Activated naive CD4-positive, alpha-beta T cell treated with anti-CD3 and anti-CD28 coated beads, Interleukin-2, amount 50 U/mL, for 72 hours (primary cell): Measurements from ENCODE around the gene NOS1AP. TPM values are rescaled to one million over a fixed set of nuclear protein-coding genes. Genes with fewer than 3 reads are reported as not detected.

Source experiments
- ATAC-seq, 2 donors: fragments of 150-1000 bp; cut with Tn5 transposase; 2 replicates each; pipeline ENCODE4 v1.10.0; 2021; ENCODE audit warnings: mild to moderate bottlenecking in 2 of 2, moderate library complexity in 2 of 2
- DNase-seq, 2 donors: peaks; one replicate each; pipeline ENCODE4 v3.0.0; 2021 to 2022; ENCODE audit warnings: low spot score in 2 of 2
- H3K27ac Mint-ChIP-seq, 2 donors: one replicate each; pipeline ENCODE4 v1.8.0; 2022; ENCODE audit warnings: mild to moderate bottlenecking in 2 of 2, mixed read lengths in 2 of 2
- H3K36me3 Mint-ChIP-seq, 2 donors: one replicate each; pipeline ENCODE4 v1.8.0; 2022; ENCODE audit warnings: mixed read lengths in 2 of 2
- H3K9me3 Mint-ChIP-seq, 2 donors: one replicate each; pipeline ENCODE4 v1.8.0; 2022; ENCODE audit warnings: mixed read lengths in 2 of 2
- total RNA-seq, 2 donors: library from RNA; stranded (reverse); gene quantifications; one replicate each; pipeline ENCODE4 v1.2.3, GENCODE V29; 2022

The NOS1AP gene
- total RNA-seq, 2 donors from 2014 or later, result 0.18 to 0.27 TPM

GRCh38 chr1:162206749-162207635 lies 137.5 kb downstream of the NOS1AP start:
- H3K36me3 Mint-ChIP-seq, result no peaks in the 10 kb centered on the region
- ATAC-seq (no peak), DNase-seq (no peak)
- no peaks in the 10 kb centered on the region for H3K9me3 Mint-ChIP-seq
- H3K27ac Mint-ChIP-seq, result no peak overlapping the region

DNA sequence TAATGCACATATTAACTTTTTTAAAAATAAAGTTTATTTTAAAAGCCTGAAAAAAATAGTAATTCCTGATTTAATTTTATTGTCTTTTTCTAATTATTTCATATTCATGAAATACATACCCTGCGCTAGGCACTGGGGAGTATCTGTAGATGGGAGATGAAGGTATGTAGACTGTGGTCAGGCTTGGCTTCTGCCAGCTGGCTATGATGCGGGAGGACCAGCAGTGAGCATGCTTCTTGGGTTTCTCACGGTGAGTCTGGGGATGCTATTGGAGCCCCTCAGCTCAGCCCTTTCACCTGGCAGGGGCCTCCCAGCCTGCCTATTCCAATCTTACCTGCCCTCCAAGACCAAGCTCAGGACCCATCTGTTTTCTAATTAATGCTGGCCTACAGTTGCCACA lies 138.4 kb downstream of the NOS1AP start:
- no peaks in the 10 kb centered on the region for H3K36me3 Mint-ChIP-seq
- no peak overlapping the region for H3K27ac Mint-ChIP-seq

DNA sequence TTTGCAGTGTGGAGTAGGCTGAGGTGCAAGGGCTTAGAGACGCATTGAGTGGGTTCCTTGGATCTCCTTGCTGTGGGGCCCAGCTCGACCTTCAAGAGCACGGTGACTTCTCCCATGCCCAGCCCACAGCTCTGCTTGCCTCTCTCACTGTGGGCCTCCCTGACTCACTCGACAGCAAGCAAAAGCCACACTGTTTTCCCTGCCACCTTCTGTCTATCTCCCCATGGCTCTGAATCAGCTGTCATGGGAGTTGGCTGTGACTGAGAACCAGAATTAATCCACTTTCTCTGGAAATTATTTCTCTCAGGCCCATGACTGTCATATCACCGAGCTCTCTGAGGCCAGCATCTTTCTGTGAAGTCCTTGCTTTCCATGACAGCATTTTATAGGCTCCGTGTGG lies 140.7 kb downstream of the NOS1AP start:
- ATAC-seq (no peak), DNase-seq (no peak)
- Mint-ChIP-seq H3K27ac (no peak overlapping the region), H3K9me3 (no peaks in the 10 kb centered on the region), H3K36me3 (no peaks in the 10 kb centered on the region)

More for the DNA sequence above, 138.4 kb downstream of the NOS1AP start:
- H3K9me3 Mint-ChIP-seq, result no peaks in the 10 kb centered on the region
- ATAC-seq (no peak), DNase-seq (no peak)

DNA sequence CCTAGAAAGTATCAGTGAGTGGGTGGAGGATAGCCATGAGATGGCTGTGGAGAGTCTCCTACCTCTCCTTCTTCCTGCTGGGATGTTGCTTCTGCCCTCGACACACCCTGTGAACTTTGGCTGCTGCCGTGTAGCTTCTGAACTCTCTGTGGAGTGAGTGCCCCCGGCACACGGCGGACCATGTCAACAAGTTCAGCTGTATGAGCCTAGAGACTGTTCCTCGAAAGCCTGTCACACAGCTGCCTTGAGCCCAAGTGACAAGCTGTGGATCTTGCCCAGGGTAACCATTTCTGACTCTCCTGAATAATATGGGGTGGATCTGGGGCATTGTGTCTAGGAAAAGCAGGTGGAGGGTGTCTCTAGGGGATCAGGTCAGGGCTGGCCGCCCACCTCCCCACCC lies 143.2 kb downstream of the NOS1AP start:
- ATAC-seq (no peak), DNase-seq (no peak)
- H3K9me3 Mint-ChIP-seq, result no peaks in the 10 kb centered on the region
- no peaks in the 10 kb centered on the region for H3K36me3 Mint-ChIP-seq
- no peak overlapping the region for H3K27ac Mint-ChIP-seq

- H3K27ac Mint-ChIP-seq, result no peak overlapping the region
- DNase-seq (no peak), ATAC-seq (no peak)
- H3K36me3 Mint-ChIP-seq, result no peaks in the 10 kb centered on the region
- no peaks in the 10 kb centered on the region for H3K9me3 Mint-ChIP-seq
Observed at GRCh38 chr1:162213281-162213912, 143.9 kb downstream of the NOS1AP start.

GRCh38 chr1:162214202-162214601 lies 144.7 kb downstream of the NOS1AP start:
- Mint-ChIP-seq H3K36me3 (no peaks in the 10 kb centered on the region), H3K9me3 (no peaks in the 10 kb centered on the region), H3K27ac (no peak overlapping the region)
- DNase-seq, result no peak
- no peak for ATAC-seq

DNA sequence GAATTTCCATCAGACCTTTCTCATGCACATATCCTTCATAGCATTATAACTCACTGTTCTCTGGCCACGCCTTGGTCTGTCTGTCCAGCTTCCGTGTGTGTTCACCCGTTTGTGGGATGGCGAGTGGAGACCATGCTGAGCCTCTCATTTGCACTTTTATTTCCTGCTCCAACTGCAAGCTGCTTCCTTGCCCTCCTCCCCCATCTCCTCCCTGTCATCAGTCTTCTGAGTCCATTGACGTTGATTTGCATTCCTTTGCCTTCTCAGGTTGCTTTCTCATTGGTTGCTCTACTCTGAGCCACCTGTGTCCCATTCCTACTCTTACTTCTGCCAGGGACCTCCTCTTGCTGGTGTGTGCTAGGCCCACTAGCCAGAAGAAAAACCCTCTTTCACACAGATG lies 146.4 kb downstream of the NOS1AP start:
- Mint-ChIP-seq H3K9me3 (no peaks in the 10 kb centered on the region), H3K36me3 (no peaks in the 10 kb centered on the region), H3K27ac (no peak overlapping the region)
- DNase-seq, result no peak
- no peak for ATAC-seq

GRCh38 chr1:162216604-162217003 lies 147.1 kb downstream of the NOS1AP start:
- DNase-seq, result no peak
- H3K36me3 Mint-ChIP-seq, result no peaks in the 10 kb centered on the region
- no peaks in the 10 kb centered on the region for H3K9me3 Mint-ChIP-seq
- ATAC-seq, result no peak
- H3K27ac Mint-ChIP-seq, result no peak overlapping the region

DNA sequence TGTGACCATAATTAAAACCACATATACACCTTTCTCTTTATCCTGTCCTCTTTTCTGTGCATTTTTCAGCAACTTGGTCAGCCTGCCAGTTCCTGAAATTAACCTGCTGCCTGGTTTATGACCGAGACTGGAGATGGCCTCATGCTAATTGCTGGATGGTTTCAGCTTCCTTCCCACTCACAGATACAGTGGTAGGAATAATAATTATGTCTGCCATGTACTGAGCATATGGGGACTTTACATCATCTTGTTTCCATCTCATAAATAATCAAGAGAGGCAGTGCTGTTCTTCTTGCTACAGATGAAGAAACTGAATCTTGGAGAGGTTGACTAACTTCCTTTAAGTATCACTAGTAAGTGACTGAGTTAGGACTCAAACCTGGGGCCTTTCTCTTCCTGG lies 148.2 kb downstream of the NOS1AP start:
- Mint-ChIP-seq H3K9me3 (no peaks in the 10 kb centered on the region), H3K27ac (no peak overlapping the region), H3K36me3 (no peaks in the 10 kb centered on the region)
- DNase-seq, result no peak
- no peak for ATAC-seq

DNA sequence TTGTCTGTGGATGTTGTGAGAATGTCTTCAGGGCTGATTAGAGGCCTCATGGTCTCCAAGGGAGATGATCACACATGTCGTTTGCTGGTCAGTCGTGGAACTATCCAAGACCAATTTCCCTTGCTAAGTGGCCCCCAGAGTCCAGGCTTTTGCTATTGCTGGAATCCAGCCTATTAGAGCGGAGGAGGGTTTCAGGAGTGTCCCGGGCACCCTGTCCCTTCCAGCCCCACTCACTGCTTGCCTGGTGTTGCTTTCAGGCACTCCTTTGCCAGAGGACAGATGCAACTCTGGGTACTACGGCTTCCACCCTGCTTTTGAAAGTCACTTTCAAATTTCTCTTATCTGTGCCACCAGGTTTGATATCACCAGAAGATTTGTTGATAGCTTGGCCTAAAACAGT lies 149.1 kb downstream of the NOS1AP start:
- ATAC-seq (no peak), DNase-seq (no peak)
- H3K9me3 Mint-ChIP-seq, result no peaks in the 10 kb centered on the region
- no peak overlapping the region for H3K27ac Mint-ChIP-seq
- no peaks in the 10 kb centered on the region for H3K36me3 Mint-ChIP-seq

DNA sequence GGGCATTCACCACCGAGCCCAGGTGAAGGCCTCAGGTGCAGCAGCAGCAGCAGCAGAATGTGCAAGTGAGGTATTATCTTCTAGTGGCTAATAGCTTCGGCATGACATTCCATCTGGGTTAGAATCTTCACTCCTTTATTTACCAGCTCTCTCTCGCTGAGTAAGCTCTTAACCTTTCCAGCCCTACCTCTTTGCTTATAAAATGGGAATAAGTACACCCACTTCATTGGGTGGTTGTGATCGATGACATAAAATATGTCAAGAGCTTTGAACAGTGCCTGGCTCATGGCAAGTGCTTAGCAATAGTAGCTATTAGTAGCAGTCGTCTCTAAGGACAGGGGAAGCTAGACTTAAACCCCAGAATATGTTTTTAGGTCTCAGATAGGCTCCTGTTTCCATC lies 149.5 kb downstream of the NOS1AP start:
- Mint-ChIP-seq H3K9me3 (no peaks in the 10 kb centered on the region), H3K36me3 (no peaks in the 10 kb centered on the region), H3K27ac (no peak overlapping the region)
- ATAC-seq, result no peak
- no peak for DNase-seq

- ATAC-seq, result no peak
- Mint-ChIP-seq H3K36me3 (no peaks in the 10 kb centered on the region), H3K27ac (no peak overlapping the region), H3K9me3 (no peaks in the 10 kb centered on the region)
- DNase-seq, result no peak
Observed at GRCh38 chr1:162219461-162219860, 150.0 kb downstream of the NOS1AP start.

DNA sequence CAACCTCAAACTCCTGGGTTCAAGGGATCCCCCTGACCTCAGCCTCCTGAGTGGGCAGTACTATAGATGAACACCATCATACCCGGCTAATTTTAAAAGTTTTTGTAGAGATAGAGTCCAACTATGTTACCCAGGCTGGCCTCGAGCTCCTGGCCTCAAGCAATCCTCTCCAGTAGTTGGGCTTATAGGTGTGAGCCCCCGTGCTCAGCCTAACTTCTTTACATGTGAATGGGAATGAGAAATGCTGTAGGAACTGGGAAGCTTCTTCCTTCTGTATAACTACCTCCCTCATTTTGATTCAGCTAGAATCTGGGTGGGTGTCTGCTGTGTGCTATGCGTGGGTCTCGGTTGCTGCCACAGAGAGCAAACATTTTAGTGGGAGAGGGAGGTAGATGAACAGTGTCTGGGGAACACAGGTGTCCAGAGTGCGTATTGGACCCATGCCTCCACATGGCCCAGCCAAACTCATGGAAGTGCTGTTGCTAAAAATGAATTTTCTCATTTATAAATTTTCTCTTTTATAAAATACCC lies 150.6 kb downstream of the NOS1AP start:
- no peaks in the 10 kb centered on the region for H3K36me3 Mint-ChIP-seq
- H3K9me3 Mint-ChIP-seq, result no peaks in the 10 kb centered on the region
- H3K27ac Mint-ChIP-seq, result no peak overlapping the region
- DNase-seq, result no peak
- ATAC-seq, result no peak

DNA sequence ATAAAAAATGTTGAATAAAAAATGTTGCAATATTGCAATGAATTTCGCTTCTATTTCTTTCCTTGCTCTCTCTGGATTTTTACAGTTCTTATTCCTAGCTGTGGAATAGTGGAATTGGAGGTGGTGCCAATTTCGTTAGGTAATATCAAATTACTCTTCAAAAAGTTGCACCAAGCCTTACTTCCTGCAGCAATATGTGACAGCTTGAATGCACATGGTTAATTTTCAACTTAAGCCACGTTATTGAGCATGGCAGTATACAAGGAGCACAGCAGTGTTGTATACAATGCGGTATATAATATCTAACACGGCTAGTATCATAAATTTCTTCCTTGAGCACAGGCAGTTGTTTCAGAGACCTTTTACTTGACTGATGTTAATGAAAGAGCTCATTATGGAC lies 152.5 kb downstream of the NOS1AP start:
- no peaks in the 10 kb centered on the region for H3K9me3 Mint-ChIP-seq
- DNase-seq (no peak), ATAC-seq (no peak)
- H3K36me3 Mint-ChIP-seq, result no peaks in the 10 kb centered on the region
- no peak overlapping the region for H3K27ac Mint-ChIP-seq

DNA sequence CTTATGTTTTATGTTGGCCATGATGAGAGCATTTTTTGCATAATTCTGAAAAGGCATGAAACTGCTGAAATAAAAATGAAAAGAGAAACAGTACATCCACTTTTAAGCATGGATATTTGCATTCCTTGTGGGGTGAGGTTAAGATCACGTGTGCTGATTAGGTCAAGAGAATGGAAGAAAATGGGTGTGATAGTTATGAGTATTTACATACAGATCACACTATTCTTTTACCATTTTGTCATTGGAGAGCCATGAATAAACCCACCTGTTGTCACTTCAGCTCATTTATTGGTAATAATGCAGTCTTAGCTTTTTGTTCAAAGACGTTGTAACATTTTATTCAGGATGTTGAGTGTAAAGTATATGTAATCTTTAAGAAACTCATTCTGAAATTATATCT lies 153.2 kb downstream of the NOS1AP start:
- DNase-seq (no peak), ATAC-seq (no peak)
- Mint-ChIP-seq H3K9me3 (no peaks in the 10 kb centered on the region), H3K27ac (no peak overlapping the region), H3K36me3 (no peaks in the 10 kb centered on the region)

GRCh38 chr1:162223488-162223887 lies 154.0 kb downstream of the NOS1AP start:
- no peaks in the 10 kb centered on the region for H3K36me3 Mint-ChIP-seq

DNA sequence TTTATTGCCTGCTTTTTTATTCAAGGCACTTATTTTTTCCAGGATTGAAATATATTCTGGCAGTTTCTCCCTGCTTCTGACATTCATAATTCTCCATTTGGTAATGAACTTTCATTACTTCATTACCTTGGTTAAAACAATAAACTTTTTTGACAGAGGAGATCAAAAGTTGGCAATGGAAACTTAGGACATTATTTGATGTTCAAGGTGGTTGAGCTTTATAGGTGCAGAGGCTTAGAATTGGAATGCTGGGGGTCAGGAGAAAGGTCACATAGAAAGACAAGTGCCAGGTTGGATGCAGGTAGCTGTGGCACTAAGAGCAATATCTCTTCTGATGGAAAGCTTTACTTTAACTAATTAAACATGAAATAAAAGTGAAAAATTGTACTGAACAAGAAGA lies 154.8 kb downstream of the NOS1AP start:
- Mint-ChIP-seq H3K9me3 (no peaks in the 10 kb centered on the region), H3K27ac (no peak overlapping the region), H3K36me3 (no peaks in the 10 kb centered on the region)
- no peak for DNase-seq
- no peak for ATAC-seq

More at GRCh38 chr1:162223488-162223887, 154.0 kb downstream of the NOS1AP start:
- DNase-seq (no peak), ATAC-seq (no peak)
- Mint-ChIP-seq H3K9me3 (no peaks in the 10 kb centered on the region), H3K27ac (no peak overlapping the region)

GRCh38 chr1:162228586-162228985 lies 159.1 kb downstream of the NOS1AP start:
- ATAC-seq (no peak), DNase-seq (no peak)
- Mint-ChIP-seq H3K9me3 (no peaks in the 10 kb centered on the region), H3K36me3 (no peaks in the 10 kb centered on the region), H3K27ac (no peak overlapping the region)
